ENCODE data around the gene GCN1. TPM values are rescaled to one million over a fixed set of nuclear protein-coding genes. Genes with fewer than 3 reads are reported as not detected.

Gene GCN1
- total RNA-seq, 1 donor from 2014 or later = 123 TPM

Small RNA genes within 50 kb of the gene (microRNA-seq; reads per million reads assigned to microRNA genes)
- 2.7 reads per million, percentile 3 among the genes with 10 or more reads in this experiment for gene MIR4498

Other genes starting within 250 kb of the GCN1 start
- gene BICDL1, start 205.5 kb downstream of the GCN1 start, total RNA-seq = 7.3 and 8.8 TPM in 2 replicates
- 49.0 and 63.3 TPM in 2 replicates for gene RAB35, start 78.0 kb downstream of the GCN1 start, total RNA-seq
- gene RPLP0, start 6.4 kb upstream of the GCN1 start, total RNA-seq = 1,543 and 1,660 TPM in 2 replicates
- gene PXN, start 71.0 kb upstream of the GCN1 start, total RNA-seq = 126 and 151 TPM in 2 replicates
- gene RNU4-2, start 97.2 kb upstream of the GCN1 start, total RNA-seq = 2,157 and 2,549 TPM in 2 replicates
- gene RNU4-1, start 98.5 kb upstream of the GCN1 start, total RNA-seq = 2,477 and 2,591 TPM in 2 replicates
- 2.5 and 2.7 TPM in 2 replicates for gene SIRT4, start 107.6 kb upstream of the GCN1 start, total RNA-seq
- not detected in 2 replicates for gene PLA2G1B, start 133.1 kb upstream of the GCN1 start, total RNA-seq
- 16.0 and 16.4 TPM in 2 replicates for gene MSI1, start 174.4 kb upstream of the GCN1 start, total RNA-seq
- 388 and 394 TPM in 2 replicates for gene COX6A1, start 243.4 kb upstream of the GCN1 start, total RNA-seq